Prostate gland (tissue), 2 donors: ENCODE data around the gene ATP9A.

ENCODE experiments used
- POLR2A ChIP-seq: fragments of 450-650 bp; IDR thresholded peaks from one replicate; pipeline ENCODE4 v1.6.1; 2016; ENCODE audit warnings: antibody characterized with exemption, mild to moderate bottlenecking
- POLR2AphosphoS5 ChIP-seq: sonication (generic); formaldehyde crosslinking; IDR thresholded peaks from one replicate; pipeline ENCODE4 v1.6.1; 2017; ENCODE audit warnings: antibody characterized with exemption
- TF ChIP-seq, protein P1 (sequence below), 4 experiments: fragments of 200-600 bp in 2 of 4; fragments of 450-650 bp in 2 of 4; sonication (generic) in 2 of 4; IDR thresholded peaks; 1 replicate in 3 of 4; 2 replicates in 1 of 4; pipeline ENCODE4 v1.5.1; 2016 to 2019; ENCODE audit warnings: antibody characterized with exemption in 4 of 4, mild to moderate bottlenecking in 2 of 4, moderate library complexity in 2 of 4

GRCh38 chr20:51792960-51793359 is 24.8 kb upstream of the ATP9A start:
- TF ChIP-seq, protein P1, sequence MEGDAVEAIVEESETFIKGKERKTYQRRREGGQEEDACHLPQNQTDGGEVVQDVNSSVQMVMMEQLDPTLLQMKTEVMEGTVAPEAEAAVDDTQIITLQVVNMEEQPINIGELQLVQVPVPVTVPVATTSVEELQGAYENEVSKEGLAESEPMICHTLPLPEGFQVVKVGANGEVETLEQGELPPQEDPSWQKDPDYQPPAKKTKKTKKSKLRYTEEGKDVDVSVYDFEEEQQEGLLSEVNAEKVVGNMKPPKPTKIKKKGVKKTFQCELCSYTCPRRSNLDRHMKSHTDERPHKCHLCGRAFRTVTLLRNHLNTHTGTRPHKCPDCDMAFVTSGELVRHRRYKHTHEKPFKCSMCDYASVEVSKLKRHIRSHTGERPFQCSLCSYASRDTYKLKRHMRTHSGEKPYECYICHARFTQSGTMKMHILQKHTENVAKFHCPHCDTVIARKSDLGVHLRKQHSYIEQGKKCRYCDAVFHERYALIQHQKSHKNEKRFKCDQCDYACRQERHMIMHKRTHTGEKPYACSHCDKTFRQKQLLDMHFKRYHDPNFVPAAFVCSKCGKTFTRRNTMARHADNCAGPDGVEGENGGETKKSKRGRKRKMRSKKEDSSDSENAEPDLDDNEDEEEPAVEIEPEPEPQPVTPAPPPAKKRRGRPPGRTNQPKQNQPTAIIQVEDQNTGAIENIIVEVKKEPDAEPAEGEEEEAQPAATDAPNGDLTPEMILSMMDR (IDR thresholded peaks at IDR 0.05) = no peak
- TF ChIP-seq POLR2A (no peak), POLR2AphosphoS5 (no peak)
